ENCODE results near the gene PIK3C2G.

DNA sequence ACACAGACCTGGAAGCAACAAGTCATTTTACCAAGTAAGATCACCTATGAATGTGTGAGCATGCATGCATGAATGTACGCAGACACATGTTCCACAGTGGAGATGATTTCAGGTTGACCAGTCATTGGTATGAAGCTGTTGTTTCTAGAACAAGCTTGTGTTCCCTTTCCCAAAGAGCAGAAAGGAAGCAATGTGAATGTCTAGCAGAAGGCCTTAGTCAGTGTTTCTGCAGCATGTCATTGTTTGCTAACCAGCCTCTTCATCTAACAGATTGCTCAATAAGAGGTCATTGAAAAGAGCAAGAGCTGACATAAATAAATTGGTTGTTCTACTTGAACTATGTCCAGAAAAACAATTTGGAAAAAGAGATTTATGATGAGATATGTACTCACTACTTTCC, 285.1 kb downstream of the PIK3C2G start:
- no peak for TF ChIP-seq POLR2A (IDR thresholded peaks at IDR 0.05)
- TF ChIP-seq, protein P1, sequence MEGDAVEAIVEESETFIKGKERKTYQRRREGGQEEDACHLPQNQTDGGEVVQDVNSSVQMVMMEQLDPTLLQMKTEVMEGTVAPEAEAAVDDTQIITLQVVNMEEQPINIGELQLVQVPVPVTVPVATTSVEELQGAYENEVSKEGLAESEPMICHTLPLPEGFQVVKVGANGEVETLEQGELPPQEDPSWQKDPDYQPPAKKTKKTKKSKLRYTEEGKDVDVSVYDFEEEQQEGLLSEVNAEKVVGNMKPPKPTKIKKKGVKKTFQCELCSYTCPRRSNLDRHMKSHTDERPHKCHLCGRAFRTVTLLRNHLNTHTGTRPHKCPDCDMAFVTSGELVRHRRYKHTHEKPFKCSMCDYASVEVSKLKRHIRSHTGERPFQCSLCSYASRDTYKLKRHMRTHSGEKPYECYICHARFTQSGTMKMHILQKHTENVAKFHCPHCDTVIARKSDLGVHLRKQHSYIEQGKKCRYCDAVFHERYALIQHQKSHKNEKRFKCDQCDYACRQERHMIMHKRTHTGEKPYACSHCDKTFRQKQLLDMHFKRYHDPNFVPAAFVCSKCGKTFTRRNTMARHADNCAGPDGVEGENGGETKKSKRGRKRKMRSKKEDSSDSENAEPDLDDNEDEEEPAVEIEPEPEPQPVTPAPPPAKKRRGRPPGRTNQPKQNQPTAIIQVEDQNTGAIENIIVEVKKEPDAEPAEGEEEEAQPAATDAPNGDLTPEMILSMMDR (IDR thresholded peaks at IDR 0.05) = no peak

Measured in vagina (tissue), 2 donors.